HG03354 (cell line): ENCODE data around the gene AMBRA1.

Experiments
- ATAC-seq: cut with Tn5 transposase; IDR thresholded peaks from one replicate; pipeline ENCODE4 v1.9.1; 2021; ENCODE audit warnings: mild to moderate bottlenecking; ENCODE audit not compliant: unreplicated experiment, poor library complexity, severe bottlenecking

The AMBRA1 gene

GRCh38 chr11:46541593-46542371 lies 52.0 kb downstream of the AMBRA1 start:
- ATAC-seq, result no peak

DNA sequence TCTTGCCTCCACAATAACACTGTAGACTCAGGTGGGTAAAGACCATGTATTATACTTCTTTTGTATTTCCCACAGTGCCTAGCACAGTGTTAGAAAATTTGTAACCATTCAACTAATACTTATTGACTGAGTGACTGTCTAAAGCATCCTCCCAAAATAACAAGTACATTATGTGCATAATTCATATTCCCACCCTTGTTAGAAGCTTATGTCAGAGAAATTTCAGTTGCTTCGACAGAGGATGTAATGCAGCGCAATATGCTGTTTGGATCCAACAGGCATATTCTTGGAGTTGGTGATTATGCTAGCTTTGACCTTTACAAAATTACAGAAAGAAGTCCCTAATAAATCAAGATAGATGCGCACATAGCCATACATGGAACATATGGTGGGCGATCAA lies 53.0 kb downstream of the AMBRA1 start:
- ATAC-seq, result no peak

DNA sequence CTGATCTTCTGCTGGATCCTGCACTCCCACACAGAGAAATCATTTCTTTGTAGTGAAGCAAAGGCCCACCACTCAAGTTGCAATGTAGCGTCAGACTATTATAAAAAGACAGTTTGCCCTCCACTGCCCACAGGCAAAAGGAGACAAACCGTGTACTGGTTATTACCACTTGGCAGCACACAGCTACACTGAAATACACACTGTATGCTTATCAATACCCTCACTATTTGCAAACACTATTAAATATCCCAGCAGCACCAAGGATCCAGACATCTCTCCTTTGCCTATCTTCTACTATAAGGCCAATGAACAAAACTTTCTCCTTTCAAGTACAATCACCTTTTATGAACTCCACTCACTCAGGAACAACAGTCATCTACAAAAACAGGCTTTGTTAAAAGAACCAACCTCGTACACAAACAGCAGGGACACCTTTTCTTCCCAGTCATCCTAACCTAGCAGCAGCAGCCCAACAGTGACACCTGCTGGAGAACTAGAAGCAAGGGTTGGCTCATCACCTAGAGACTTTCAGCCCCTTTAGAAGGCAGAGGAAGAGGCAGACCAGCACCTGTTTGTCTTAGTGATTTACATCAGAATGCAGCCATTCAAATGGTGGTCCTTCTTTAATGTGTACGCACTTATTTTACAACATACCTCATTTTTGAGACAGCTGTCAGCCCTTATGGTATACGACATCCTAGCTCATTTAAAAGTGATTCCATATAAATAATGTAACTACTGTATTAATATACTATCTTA lies 56.1 kb downstream of the AMBRA1 start:
- no peak for ATAC-seq

- no peak for ATAC-seq
Measured at GRCh38 chr11:46537121-46537520, 56.7 kb downstream of the AMBRA1 start.

DNA sequence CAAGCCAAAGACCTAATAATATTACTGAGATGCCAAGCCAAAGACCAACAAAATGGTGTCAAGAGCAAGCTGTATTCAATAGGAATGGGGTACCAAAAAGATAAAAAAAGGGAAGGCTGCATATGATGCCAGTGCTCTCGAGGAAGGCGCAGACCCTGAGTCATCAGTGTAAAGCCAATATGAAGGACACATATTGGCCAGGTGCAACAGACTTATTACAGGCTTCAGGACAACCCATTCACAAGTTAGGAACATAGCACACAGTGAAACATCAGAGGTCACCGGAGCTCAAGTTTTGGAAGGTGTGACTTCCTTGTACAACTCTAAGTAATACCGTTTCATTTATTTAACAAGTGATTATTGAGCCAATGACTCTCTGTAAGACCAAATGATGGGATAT lies 58.1 kb downstream of the AMBRA1 start:
- no peak for ATAC-seq

GRCh38 chr11:46534711-46535110 lies 59.1 kb downstream of the AMBRA1 start:
- ATAC-seq, result no peak

DNA sequence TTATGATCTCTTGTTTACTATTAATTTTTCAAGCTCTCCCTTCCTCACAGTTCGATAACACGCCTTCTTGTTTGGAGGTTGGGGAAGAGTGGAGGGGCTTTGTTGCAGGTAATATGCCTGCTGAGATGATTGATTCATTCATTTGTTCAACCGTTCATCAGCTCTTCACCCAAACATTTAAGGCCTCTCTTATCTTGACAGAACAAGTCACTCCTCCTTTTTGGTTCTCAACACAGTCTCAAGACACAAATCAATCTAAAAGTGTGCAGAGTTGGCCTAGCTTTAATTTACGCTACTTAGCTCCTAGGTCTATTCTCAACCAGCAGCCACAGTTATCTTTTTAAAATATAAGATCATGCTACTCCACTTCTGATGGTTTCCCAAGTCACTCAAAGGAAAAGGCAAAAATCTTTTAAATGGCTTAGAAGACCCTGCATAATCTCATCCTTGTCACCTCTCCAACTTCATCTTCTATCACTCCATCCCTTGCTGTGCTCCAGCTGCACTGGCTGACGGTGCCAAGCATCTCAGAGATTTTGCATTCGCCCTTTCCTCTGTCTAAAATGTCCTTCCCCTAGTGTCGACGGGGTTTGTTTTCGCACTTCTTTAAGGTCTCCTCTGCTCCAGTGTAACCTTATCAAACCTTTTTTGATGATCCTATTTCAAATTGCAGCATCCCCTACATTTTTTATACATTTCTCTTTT lies 60.3 kb downstream of the AMBRA1 start:
- ATAC-seq, result no peak

GRCh38 chr11:46529928-46530574 lies 63.8 kb downstream of the AMBRA1 start:
- ATAC-seq, result no peak

DNA sequence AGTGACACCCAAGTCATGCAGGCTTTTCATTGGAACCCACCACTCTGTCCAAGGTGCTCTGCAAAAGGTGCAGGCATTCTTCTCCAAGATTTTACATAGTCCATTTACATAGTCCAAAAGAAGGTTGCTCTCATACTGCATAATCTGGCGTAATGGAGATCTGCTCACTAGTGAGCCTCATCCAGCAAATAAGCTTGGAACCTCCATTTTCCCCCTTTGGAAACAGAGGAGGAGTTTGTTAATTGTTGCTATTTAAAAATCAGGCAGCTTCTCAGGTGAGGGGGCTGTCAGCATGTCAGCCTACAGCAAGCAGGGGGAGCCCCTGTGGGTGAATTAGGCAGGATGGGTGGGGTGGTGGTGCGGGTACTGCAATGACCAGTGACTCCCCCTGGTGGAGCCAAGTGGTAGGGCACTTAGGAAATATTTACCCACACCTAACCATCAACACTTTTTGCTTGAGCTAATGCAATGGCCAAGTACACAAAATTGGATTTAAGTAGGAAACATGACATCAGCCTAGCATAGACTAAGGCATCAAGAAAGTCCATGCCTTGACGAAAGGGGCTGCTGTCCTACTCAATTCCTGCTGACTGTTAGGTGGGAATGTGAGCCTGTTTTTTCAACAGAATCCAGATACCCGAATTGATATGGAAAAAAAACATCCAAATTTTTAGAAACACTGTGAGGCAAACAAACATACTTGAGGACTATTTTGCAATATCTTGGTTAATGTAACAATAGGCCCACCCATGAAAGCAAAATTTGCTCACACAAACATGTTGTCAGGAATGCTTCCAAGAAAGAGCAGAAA lies 64.5 kb downstream of the AMBRA1 start:
- peak; percentile 74 for ATAC-seq

DNA sequence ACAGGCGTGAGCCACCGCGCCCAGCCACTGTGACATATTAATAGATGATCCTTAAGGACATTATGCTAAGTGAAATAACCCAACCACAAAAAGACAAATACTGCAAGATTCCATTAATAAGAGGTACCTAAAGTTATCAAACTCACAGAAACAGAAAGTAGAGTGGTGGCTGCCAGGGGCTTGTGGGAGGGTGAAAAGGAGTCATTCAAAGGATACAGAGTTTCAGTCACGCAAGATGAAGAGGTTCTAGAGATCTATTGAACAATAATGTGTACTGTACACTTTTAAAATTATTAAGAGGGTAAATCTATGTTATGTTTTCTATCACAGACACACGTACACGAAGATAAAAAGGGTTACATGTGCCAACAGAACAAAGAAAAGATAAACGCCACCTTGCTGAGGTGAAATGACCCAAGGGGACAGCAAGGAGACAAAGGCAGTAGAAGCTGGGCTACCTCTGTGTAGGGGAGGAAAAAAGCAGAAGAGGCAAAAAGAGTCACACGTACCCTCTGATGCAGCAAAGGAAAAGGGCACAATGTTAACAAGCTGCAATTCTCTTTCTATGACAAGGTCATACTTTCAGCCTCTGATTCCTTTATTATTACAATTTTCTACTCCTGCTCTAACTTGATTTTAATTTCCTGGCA lies 65.3 kb downstream of the AMBRA1 start:
- no peak for ATAC-seq

- no peak for ATAC-seq
Measured at GRCh38 chr11:46527591-46528130, 66.2 kb downstream of the AMBRA1 start.

DNA sequence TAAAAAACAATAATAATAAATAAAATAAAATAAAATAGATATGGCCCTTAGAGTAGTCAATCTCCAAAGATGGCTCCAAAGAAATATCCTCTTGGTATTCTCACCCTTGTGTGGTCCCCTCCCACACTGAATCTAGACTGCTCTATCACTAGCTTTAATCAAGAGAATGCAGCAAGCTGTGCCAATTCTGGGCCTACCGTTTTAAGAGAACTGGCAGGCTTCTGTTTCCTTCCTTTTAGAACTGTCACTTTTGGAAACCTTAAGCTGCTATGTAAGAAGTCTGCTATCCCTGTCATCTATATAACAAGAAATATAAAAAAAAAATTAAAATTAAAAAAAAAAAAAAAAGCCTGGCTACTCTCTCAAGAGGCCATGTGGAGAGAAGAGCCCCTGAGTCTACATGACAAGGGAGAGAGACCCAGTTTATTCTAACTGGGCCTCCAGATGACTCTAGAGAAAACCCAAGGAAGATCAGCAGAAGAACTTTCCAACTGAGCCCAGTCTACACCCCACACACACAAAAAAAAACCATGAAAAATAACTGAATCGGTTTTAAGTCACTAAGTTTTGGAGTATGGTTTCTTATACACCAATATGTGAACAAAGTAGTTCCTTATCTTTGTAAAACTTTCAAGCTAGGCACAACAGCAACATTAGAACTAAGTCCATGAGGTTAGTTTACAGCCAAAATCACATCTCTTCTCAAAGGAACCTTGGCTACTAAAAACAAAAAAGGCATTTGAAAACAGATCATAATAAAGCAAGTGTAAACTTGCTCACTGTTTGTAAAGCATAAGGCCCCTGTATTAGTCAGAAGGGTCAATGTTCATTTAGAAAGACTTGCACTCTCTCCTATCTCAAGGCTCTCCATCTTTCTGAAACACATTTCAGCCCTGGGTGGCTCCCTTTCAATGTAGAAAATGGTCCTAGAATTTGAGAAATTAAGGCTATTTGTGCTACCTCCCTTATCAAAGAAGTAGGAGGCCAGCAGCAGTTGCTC lies 67.3 kb downstream of the AMBRA1 start:
- ATAC-seq, result no peak

GRCh38 chr11:46524201-46524770 lies 69.5 kb downstream of the AMBRA1 start:
- no peak for ATAC-seq

DNA sequence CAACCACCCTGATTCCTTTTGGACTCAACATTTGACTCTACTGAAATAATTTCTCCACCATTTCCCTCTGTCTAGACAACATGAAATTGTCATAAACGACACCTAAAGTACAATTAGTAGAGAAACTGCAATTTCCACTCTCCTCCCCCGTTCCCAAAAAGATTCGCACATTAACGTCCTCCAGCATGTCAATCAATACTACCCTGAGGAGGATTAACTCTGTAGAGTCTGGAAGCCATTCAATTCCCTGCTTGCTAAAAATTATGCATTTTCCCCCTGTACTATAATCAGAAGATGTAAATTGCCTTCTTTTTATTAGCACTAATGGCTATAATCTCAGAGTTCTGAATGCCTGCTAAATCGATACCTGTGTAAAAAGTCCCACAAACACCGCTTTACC lies 70.5 kb downstream of the AMBRA1 start:
- ATAC-seq, result no peak

GRCh38 chr11:46522682-46523281 lies 71.0 kb downstream of the AMBRA1 start:
- no peak for ATAC-seq

DNA sequence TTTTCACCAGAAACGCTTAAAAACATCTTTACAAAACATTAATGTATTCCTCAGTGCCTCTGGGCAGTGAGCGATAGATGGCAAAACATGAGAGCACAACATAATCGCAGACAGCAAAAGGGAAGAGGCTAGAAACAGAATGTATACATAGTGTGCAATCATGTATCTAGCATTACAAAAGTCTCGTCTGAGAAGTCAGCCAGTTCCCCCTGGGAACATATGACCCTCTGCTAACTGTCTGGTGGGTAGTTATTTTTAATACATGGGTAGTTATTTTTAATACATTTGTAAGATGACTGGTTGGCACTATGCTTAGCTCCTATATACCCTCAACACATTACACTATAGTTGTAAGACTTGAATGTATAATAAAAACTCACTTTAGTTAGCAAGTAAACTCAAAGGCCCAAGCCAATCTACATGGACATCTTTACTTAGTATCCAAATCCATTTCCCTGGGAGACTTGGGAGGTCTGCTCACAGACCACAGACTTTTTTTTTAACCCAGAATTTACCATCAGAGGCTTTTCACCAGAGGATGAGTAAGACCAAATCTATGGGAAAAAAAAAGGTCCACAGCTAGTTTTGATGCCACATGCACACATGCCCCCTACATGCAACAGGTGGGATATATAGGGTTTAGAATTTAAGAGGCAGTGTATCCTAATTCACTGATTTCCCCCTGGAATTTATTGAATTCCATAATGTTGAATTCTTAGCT lies 71.7 kb downstream of the AMBRA1 start:
- ATAC-seq, result no peak
